Suppressor macrophage treated with lipopolysaccharide for 4 hours (primary cell): ENCODE results near the gene GRIK4.

Experiments used
- DNase-seq: peaks from one replicate; pipeline ENCODE4 v3.0.0-alpha.2; 2020

Gene GRIK4

GRCh38 chr11:120649316-120649715 lies 137.8 kb downstream of the GRIK4 start:
- no peak for DNase-seq

GRCh38 chr11:120651396-120651795 lies 139.8 kb downstream of the GRIK4 start:
- DNase-seq, result no peak

GRCh38 chr11:120651836-120652235 lies 140.3 kb downstream of the GRIK4 start:
- DNase-seq, result no peak

GRCh38 chr11:120652705-120653335 lies 141.3 kb downstream of the GRIK4 start:
- DNase-seq, result no peak

GRCh38 chr11:120655589-120655988 lies 144.0 kb downstream of the GRIK4 start:
- DNase-seq, result no peak

GRCh38 chr11:120657306-120658070 lies 145.9 kb downstream of the GRIK4 start:
- DNase-seq, result no peak

GRCh38 chr11:120658071-120658423 lies 146.5 kb downstream of the GRIK4 start:
- DNase-seq, result peak; percentile 64

- DNase-seq, result no peak
Observed at GRCh38 chr11:120659076-120659475, 147.5 kb downstream of the GRIK4 start.

GRCh38 chr11:120660024-120660565 lies 148.5 kb downstream of the GRIK4 start:
- DNase-seq, result peak; percentile 49

- DNase-seq, result no peak
Observed at GRCh38 chr11:120662071-120662676, 150.6 kb downstream of the GRIK4 start.

GRCh38 chr11:120663142-120663541 lies 151.6 kb downstream of the GRIK4 start:
- no peak for DNase-seq

- DNase-seq, result no peak
Observed at GRCh38 chr11:120666121-120666639, 154.6 kb downstream of the GRIK4 start.

GRCh38 chr11:120667281-120667680 lies 155.7 kb downstream of the GRIK4 start:
- DNase-seq, result peak; percentile 52

- DNase-seq, result no peak
Observed at GRCh38 chr11:120667934-120668333, 156.4 kb downstream of the GRIK4 start.

GRCh38 chr11:120668537-120668936 lies 157.0 kb downstream of the GRIK4 start:
- DNase-seq, result no peak

- no peak for DNase-seq
Observed at GRCh38 chr11:120674542-120674941, 163.0 kb downstream of the GRIK4 start.

GRCh38 chr11:120675171-120675570 lies 163.6 kb downstream of the GRIK4 start:
- no peak for DNase-seq

GRCh38 chr11:120676991-120677390 lies 165.4 kb downstream of the GRIK4 start:
- no peak for DNase-seq

GRCh38 chr11:120680322-120680721 lies 168.8 kb downstream of the GRIK4 start:
- DNase-seq, result no peak

GRCh38 chr11:120681434-120682331 lies 170.1 kb downstream of the GRIK4 start:
- no peak for DNase-seq

GRCh38 chr11:120682332-120682649 lies 170.7 kb downstream of the GRIK4 start:
- DNase-seq, result no peak

GRCh38 chr11:120682866-120683265 lies 171.3 kb downstream of the GRIK4 start:
- DNase-seq, result no peak

GRCh38 chr11:120686516-120686915 lies 175.0 kb downstream of the GRIK4 start:
- no peak for DNase-seq
